WI38 (cell line): ENCODE results near the gene TMEM200B.
"Not testable (repeated sequence)": the region's sequence is repeated elsewhere in the genome, so short reads cannot be mapped to it uniquely, and the experiment has no call there.

Source experiments
- H3K4me3 ChIP-seq: 2 replicates; pipeline ENCODE4 v1.5.1; 2011; ENCODE audit warnings: low read depth, mild to moderate bottlenecking, control low read depth, low read length
- CTCF ChIP-seq: IDR thresholded peaks from 2 replicates; pipeline ENCODE4 v1.5.1; 2012; ENCODE audit warnings: low read depth, mild to moderate bottlenecking, control low read depth, low read length

Gene TMEM200B

DNA sequence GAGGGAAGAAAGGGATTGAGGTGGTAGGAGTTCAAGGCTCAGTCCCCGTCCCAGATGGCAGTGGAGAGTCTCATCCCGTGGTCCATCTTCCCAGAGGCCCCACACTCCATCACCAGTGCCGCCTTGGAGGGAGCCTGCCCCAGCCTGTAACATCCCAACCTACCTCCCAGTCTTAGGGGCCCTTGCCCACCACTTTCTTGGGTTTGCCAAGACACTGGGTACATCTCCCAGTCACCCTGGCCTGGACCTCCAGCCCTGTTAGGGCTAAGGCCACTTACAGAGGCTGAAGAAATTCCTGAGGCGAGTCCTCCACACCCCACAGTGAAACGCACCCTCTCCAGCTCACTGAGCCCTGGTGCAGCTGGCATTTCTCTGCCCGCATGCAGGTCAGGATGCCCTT, 3.3 kb downstream of the TMEM200B start:
- H3K4me3 ChIP-seq = no peak overlapping the region
- no peak for TF ChIP-seq CTCF

- TF ChIP-seq CTCF = no peak
Measured at GRCh38 chr1:29119121-29119929, 4.4 kb downstream of the TMEM200B start.

DNA sequence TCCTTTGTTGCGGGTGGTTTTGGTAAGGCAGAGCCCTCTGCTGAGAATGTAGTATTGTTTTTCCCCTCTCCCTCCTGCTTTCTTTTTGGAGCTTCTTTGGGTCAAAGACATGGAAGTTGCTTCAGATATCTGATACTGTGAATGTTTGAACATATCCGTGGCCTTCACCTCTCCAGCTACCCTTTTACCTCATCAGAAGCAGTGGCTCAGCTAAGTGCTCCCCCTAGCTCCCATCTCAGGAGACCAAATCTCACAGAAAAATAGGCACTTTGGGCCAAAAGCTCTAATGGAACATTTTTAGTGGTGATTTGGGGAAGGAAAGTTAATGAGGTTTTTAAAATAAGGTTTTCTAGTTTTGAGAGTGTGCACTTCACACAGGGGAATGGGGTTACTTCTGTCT, 6.3 kb downstream of the TMEM200B start:
- TF ChIP-seq CTCF = no peak
- H3K4me3 ChIP-seq = no peak overlapping the region

More at GRCh38 chr1:29119121-29119929, 4.4 kb downstream of the TMEM200B start:
- H3K4me3 ChIP-seq = no peak overlapping the region

- TF ChIP-seq CTCF = no peak
- H3K4me3 ChIP-seq = no peak overlapping the region
Measured at GRCh38 chr1:29114654-29115053, 9.0 kb downstream of the TMEM200B start.

- TF ChIP-seq CTCF = no peak
- H3K4me3 ChIP-seq = no peak overlapping the region
Measured at GRCh38 chr1:29113413-29114117, 10.1 kb downstream of the TMEM200B start.

GRCh38 chr1:29112705-29113412, 10.8 kb downstream of the TMEM200B start:
- no peak for TF ChIP-seq CTCF

DNA sequence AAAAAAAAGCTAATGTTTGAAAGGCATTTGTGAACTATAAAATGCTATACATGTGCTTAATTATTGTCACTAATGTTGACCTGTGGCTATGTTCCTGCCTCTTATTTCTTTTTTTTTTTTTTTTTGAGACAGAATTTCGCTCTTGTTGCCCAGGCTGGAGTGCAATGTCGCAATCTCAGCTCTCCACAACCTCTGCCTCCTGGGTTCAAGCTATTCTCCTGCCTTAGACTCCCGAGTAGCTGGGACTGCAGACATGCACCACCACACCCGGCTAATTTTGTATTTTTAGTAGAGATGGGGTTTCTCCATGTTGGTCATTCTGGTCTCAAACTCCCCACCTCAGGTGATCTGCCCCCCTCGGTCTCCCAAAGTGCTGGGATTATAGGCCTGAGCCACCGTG, 15.7 kb downstream of the TMEM200B start:
- H3K4me3 ChIP-seq = not testable (repeated sequence)

More at GRCh38 chr1:29112705-29113412, 10.8 kb downstream of the TMEM200B start:
- no peak overlapping the region for H3K4me3 ChIP-seq
